GM21390 (cell line): ENCODE data around the gene RPS15A.
"Not testable (repeated sequence)": the region's sequence is repeated elsewhere in the genome, so short reads cannot be mapped to it uniquely, and the experiment has no call there.

Experiments
- ATAC-seq: cut with Tn5 transposase; IDR thresholded peaks from one replicate; pipeline ENCODE4 v1.9.1; 2021; ENCODE audit not compliant: unreplicated experiment

RPS15A gene

DNA sequence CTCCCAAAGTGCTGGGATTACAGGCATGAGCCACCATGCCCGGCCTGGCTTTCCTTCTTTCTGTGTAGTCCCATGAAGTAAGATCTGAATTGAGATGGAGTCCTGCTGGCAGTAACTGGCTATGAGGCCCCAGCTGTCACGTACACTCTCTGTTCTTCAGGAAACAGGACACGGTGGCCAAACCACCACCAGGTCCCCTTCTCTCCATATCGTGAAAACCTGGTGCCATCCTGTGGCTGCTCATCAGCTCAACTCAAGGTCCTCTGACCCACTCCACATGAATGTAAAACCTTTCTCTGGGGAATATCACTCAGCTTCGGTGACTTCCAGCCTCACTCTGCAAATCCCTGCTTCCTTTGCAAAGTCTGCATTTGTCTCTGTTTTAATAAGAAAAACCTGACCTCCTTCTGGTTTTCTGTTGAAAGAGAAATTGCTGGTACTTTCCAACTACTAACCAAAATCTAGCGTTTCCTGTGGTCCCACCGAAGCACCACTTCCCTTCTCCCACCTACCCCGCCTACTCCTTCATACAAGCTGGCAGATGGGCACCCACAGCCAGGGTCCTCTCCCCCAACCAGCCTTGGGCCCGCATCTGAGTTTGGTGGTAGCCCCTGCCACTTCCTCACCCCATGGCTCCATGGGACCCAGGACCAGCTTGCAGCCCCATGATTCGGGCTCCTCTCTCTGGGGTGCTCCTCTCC lies 32.0 kb downstream of the RPS15A start:
- ATAC-seq: not testable (repeated sequence)

DNA sequence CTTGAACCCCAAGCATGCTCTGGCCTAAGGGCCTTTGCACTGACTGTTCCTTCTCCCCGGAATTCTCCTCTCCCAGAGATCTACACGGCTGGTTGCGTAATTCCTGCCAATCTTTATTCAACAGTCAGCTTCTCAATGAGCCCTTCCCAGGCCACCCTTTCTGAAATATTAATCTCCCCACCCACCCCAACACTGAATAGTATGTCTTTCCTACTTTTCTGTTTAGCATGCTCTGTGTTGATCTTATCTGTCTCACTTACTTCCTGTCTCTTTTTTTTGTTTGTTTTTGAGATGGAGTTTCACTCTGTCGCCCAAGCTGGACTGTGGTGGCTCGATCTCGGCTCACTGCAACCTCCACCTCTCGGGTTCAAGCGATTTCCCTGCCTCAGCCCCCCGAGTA lies 33.5 kb downstream of the RPS15A start:
- ATAC-seq: not testable (repeated sequence)

DNA sequence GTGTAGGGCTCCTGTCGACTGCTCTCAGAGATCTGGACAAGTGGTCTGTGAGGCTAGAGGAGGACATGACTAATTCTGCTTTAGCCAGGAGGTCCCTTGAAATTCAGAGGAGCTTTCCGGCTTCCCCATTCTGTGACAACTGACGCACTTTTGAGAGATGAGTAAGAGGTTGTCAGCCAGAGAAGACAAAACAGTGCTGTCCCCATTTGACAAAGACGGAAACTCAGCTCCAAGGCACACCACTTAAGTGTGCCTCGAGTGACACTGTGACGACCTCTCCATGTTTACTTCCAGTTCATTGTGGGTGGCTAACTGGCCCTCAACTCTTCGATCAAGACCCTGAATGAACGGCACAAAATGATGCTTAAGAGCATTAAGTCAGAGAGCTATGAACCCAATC lies 47.3 kb downstream of the RPS15A start:
- ATAC-seq: not testable (repeated sequence)

DNA sequence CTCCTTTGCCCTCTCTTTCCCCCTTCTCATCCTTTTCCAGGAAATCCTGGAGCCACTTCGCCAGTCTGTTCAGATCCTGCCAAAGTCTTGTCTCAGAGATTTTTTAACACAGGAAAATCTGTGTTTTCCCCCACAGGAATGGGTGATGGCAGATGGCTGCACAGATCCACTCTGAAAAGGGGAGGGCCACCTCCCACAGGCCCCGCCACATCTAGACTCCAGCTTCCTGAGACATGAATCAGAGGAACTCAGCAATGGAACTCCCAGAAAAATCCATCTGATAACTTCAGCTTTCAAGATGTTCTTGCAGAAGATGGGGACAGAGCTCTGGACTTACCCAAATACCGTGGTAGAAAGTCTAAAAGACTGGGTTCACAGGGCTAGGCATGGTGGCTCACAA lies 50.1 kb downstream of the RPS15A start:
- ATAC-seq: not testable (repeated sequence)

DNA sequence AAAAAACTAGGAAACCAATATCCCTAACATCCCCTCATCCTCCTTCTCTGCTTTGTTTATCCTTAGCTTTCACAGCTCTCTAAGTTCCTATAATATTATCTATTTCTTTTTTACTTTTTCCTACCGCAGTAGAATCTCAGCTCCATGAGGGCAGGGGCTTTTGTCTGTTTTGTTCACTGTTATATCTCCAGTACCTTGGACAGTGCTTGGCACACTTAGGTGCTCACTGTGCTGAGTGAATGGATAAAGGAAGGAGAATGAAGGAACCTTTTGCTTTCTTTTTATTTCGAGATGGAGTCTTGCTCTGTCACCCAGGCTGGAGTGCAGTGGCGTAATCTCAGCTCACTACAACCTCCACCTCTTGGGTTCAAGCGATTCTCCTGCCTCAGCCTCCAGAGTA lies 51.4 kb downstream of the RPS15A start:
- not testable (repeated sequence) for ATAC-seq

DNA sequence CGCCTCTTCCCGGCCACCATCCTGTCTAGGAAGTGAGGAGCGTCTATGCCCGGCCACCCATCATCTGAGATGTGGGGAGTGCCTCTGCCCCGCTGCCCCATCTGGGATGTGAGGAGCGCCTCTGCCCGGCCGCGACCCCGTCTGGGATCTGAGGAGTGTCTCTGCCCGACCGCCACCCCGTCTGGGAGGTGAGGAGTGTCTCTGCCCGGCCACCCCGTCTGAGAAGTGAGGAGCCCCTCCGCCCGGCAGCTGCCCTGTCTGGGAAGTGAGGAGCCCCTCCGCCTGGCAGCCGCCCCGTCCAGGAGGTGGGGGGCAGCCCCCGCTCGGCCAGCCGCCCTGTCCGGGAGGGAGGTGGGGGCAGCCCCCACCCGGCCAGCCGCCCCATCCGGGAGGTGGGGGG lies 55.9 kb downstream of the RPS15A start:
- not testable (repeated sequence) for ATAC-seq
